Right atrium auricular region (tissue), 2 donors: ENCODE results near the gene TMC4. TPM values are rescaled to one million over a fixed set of nuclear protein-coding genes. Genes with fewer than 3 reads are reported as not detected.

Experiments used
- DNase-seq: peaks from one replicate; pipeline ENCODE4 v3.0.0-alpha.2; 2019; ENCODE audit warnings: low spot score
- H3K27ac ChIP-seq, 2 donors: fragments of 200-600 bp; sonication (generic); 1 replicate in 1 of 2; 2 replicates in 1 of 2; pipeline ENCODE4 v1.5.1; 2016 to 2019
- H3K27me3 ChIP-seq, 2 donors: fragments of 200-600 bp; sonication (generic); one replicate each; pipeline versions ENCODE4 v1.5.1 to v1.6.0; 2017 to 2019
- H3K36me3 ChIP-seq: fragments of 200-600 bp; sonication (generic); one replicate; pipeline ENCODE4 v1.5.1; 2016
- H3K4me1 ChIP-seq, 2 donors: fragments of 200-600 bp; sonication (generic); one replicate each; pipeline versions ENCODE4 v1.5.1 to v1.6.0; 2017 to 2019
- H3K4me3 ChIP-seq, 2 donors: fragments of 200-600 bp; sonication (generic); 1 replicate in 1 of 2; 2 replicates in 1 of 2; pipeline ENCODE4 v1.5.1; 2017 to 2019; ENCODE audit warnings: mild to moderate bottlenecking in 1 of 2, moderate library complexity in 1 of 2
- H3K9me3 ChIP-seq, 2 donors: fragments of 200-600 bp; sonication (generic); one replicate each; pipeline ENCODE4 v1.5.1; 2019
- CTCF ChIP-seq, 2 donors: fragments of 200-600 bp; sonication (generic); IDR thresholded peaks; one replicate each; pipeline ENCODE4 v1.5.1; 2019; ENCODE audit warnings: antibody characterized with exemption in 2 of 2
- total RNA-seq, 2 donors: library from RNA; depleted of rRNA; stranded (reverse); fragments of >200 nt; gene quantifications; one replicate each; pipeline ENCODE4 v1.1.0, GENCODE V29; 2016

TMC4 gene
- total RNA-seq, 2 donors from 2014 or later = 1.7 to 2.8 TPM

- DNase-seq = no peak
- H3K27ac ChIP-seq = no peak overlapping the region
- no peaks in the 10 kb centered on the region for H3K4me1 ChIP-seq
- TF ChIP-seq CTCF (IDR thresholded peaks at IDR 0.05) = no peak
- H3K27me3 ChIP-seq = no peaks in the 10 kb centered on the region
- H3K9me3 ChIP-seq = no peaks in the 10 kb centered on the region
- peaks cover 90% of the 10 kb centered on the region for H3K36me3 ChIP-seq
- no peak overlapping the region for H3K4me3 ChIP-seq
These were observed 49.3 kb downstream of the TMC4 start for GRCh38 chr19:54123682-54124081.

- Histone ChIP-seq H3K4me1 (peaks cover 0 to 9% of the 10 kb centered on the region in 2 donors), H3K27me3 (no peaks in the 10 kb centered on the region), H3K4me3 (no peak overlapping the region), H3K36me3 (peaks cover 73% of the 10 kb centered on the region), H3K27ac (no peak overlapping the region), H3K9me3 (no peaks in the 10 kb centered on the region)
- no peak for DNase-seq
- TF ChIP-seq CTCF (IDR thresholded peaks at IDR 0.05) = no peak
These were observed 51.7 kb downstream of the TMC4 start for GRCh38 chr19:54121259-54121658.

- DNase-seq = peak; percentile 99
- no peaks in the 10 kb centered on the region for H3K9me3 ChIP-seq
- H3K27me3 ChIP-seq = no peaks in the 10 kb centered on the region
- H3K4me3 ChIP-seq = peak within 1 kb of the TSS; percentile 62 to 94
- peaks cover 27% of the 10 kb centered on the region for H3K36me3 ChIP-seq
- TF ChIP-seq CTCF (IDR thresholded peaks at IDR 0.05) = no peak
- peak within 1 kb of the TSS; percentile 92 for H3K27ac ChIP-seq
- peaks cover 0 to 29% of the 10 kb centered on the region in 2 donors for H3K4me1 ChIP-seq
These were observed 57.6 kb downstream of the TMC4 start, which contains the start of the genes PRPF31 and TFPT for GRCh38 chr19:54115109-54116063. Gene PRPF31, plus strand, starts transcription at chr19:54115754. Its CDS starts 2,525 bp downstream, at chr19:54118279. Gene TFPT, minus strand, starts transcription at chr19:54115657. Its CDS starts 388 bp downstream, at chr19:54115269.

- Histone ChIP-seq H3K27me3 (no peaks in the 10 kb centered on the region), H3K4me3 (peak overlapping the region; percentile 62 to 94), H3K9me3 (no peaks in the 10 kb centered on the region), H3K36me3 (peaks cover 26% of the 10 kb centered on the region), H3K4me1 (peaks cover 0 to 29% of the 10 kb centered on the region in 2 donors), H3K27ac (peak overlapping the region; percentile 92)
- TF ChIP-seq CTCF (IDR thresholded peaks at IDR 0.05) = no peak
- no peak for DNase-seq
These were observed 58.4 kb downstream of the TMC4 start for GRCh38 chr19:54114340-54115108.

Other genes starting within 250 kb of the TMC4 start
- gene CACNG8, start 210.2 kb downstream of the TMC4 start, total RNA-seq = under 1 TPM; 0.04 to 0.24 TPM
- gene CACNG6, start 181.5 kb downstream of the TMC4 start, total RNA-seq = under 1 TPM in 1 of 2 donors, not detected in 1; 0.31 TPM
- gene VSTM1, start 109.3 kb downstream of the TMC4 start, total RNA-seq = not detected
- not detected for gene TARM1, start 91.8 kb downstream of the TMC4 start, total RNA-seq
- 1 to 10 TPM in 1 of 2 donors, not detected in 1; 2.4 TPM for gene OSCAR, start 72.4 kb downstream of the TMC4 start, total RNA-seq
- gene NDUFA3, start 70.3 kb downstream of the TMC4 start, total RNA-seq = 100 to 1,000 TPM in 1 of 2 donors, 10 to 100 TPM in 1; 51.3 to 108 TPM
- 10 to 100 TPM; 10.2 to 19.6 TPM for gene TFPT, start 57.5 kb downstream of the TMC4 start, total RNA-seq
- gene PRPF31, start 57.4 kb downstream of the TMC4 start, total RNA-seq = 10 to 100 TPM; 26.1 to 46.2 TPM
- 10 to 100 TPM; 12.0 to 16.9 TPM for gene CNOT3, start 35.4 kb downstream of the TMC4 start, total RNA-seq
- 10 to 100 TPM in 1 of 2 donors, 1 to 10 TPM in 1; 6.3 to 10.0 TPM for gene LENG1, start 13.4 kb downstream of the TMC4 start, total RNA-seq
- gene MBOAT7, start 16.4 kb upstream of the TMC4 start, total RNA-seq = 10 to 100 TPM; 27.0 to 37.0 TPM
- 10 to 100 TPM; 36.7 to 37.0 TPM for gene TSEN34, start 18.1 kb upstream of the TMC4 start, total RNA-seq
- 1,000 to 10,000 TPM; 1,068 to 1,279 TPM for gene RPS9, start 27.7 kb upstream of the TMC4 start, total RNA-seq
- gene LILRB3, start 49.8 kb upstream of the TMC4 start, total RNA-seq = 1 to 10 TPM; 2.0 to 8.8 TPM
- 1 to 10 TPM in 1 of 2 donors, not detected in 1; 1.7 TPM for gene LILRA6, start 69.6 kb upstream of the TMC4 start, total RNA-seq
- gene LILRB5, start 84.1 kb upstream of the TMC4 start, total RNA-seq = 10 to 100 TPM in 1 of 2 donors, 1 to 10 TPM in 1; 2.6 to 12.0 TPM
- gene LILRB2, start 108.0 kb upstream of the TMC4 start, total RNA-seq = 1 to 10 TPM; 1.1 to 3.4 TPM
- gene LILRA5, start 140.0 kb upstream of the TMC4 start, total RNA-seq = 1 to 10 TPM in 1 of 2 donors, under 1 TPM in 1; 0.93 to 3.6 TPM
- not detected for gene LILRA4, start 166.0 kb upstream of the TMC4 start, total RNA-seq
- 1 to 10 TPM; 4.2 to 7.8 TPM for gene LAIR1, start 191.8 kb upstream of the TMC4 start, total RNA-seq
- 1 to 10 TPM; 1.7 to 2.7 TPM for gene TTYH1, start 242.3 kb upstream of the TMC4 start, total RNA-seq